Stimulated activated CD4-positive, alpha-beta T cell treated with anti-CD3 and anti-CD28 coated beads, TNF-alpha, amount 100 ng/mL, for 1 hour (primary cell): ENCODE results near the gene ARHGAP23.

Source experiments
- DNase-seq, 3 donors: peaks; one replicate each; pipeline ENCODE4 v3.0.0-alpha.2; 2020; ENCODE audit warnings: low read depth in 3 of 3, low spot score in 1 of 3

The ARHGAP23 gene

GRCh38 chr17:38428112-38428642 lies at the start of gene ARHGAP23:
TSS of gene ARHGAP23 (plus strand) at chr17:38428464. CDS start at chr17:38428486, 22 bp downstream.
- no peak for DNase-seq

- no peak for DNase-seq
These were observed 48.8 kb upstream of the ARHGAP23 start for GRCh38 chr17:38379448-38379847.

GRCh38 chr17:38395090-38395489 lies 33.2 kb upstream of the ARHGAP23 start:
- DNase-seq: no peak

GRCh38 chr17:38397227-38397626 lies 31.0 kb upstream of the ARHGAP23 start:
- DNase-seq: no peak

GRCh38 chr17:38400286-38400685 lies 28.0 kb upstream of the ARHGAP23 start:
- DNase-seq: no peak

- no peak for DNase-seq
These were observed 26.8 kb upstream of the ARHGAP23 start for GRCh38 chr17:38401459-38401858.

- DNase-seq: no peak
These were observed 25.4 kb upstream of the ARHGAP23 start for GRCh38 chr17:38402897-38403296.

GRCh38 chr17:38403491-38403890 lies 24.8 kb upstream of the ARHGAP23 start:
- DNase-seq: no peak

GRCh38 chr17:38404174-38404943 lies 23.9 kb upstream of the ARHGAP23 start:
- no peak for DNase-seq

- DNase-seq: no peak
These were observed 22.6 kb upstream of the ARHGAP23 start for GRCh38 chr17:38405654-38406053.

GRCh38 chr17:38410201-38410600 lies 18.1 kb upstream of the ARHGAP23 start:
- DNase-seq: no peak

GRCh38 chr17:38415250-38416194 lies 12.7 kb upstream of the ARHGAP23 start:
- no peak for DNase-seq

- DNase-seq: no peak
These were observed 11.4 kb upstream of the ARHGAP23 start for GRCh38 chr17:38416840-38417209.

GRCh38 chr17:38417210-38417951 lies 10.9 kb upstream of the ARHGAP23 start:
- DNase-seq: no peak

- no peak for DNase-seq
These were observed 10.1 kb upstream of the ARHGAP23 start for GRCh38 chr17:38418062-38418692.

- no peak for DNase-seq
These were observed 9.4 kb upstream of the ARHGAP23 start for GRCh38 chr17:38418693-38419507.

- DNase-seq: no peak
These were observed 8.7 kb upstream of the ARHGAP23 start for GRCh38 chr17:38419508-38419981.

GRCh38 chr17:38420518-38420917 lies 7.7 kb upstream of the ARHGAP23 start:
- DNase-seq: no peak

- no peak for DNase-seq
These were observed 7.0 kb upstream of the ARHGAP23 start for GRCh38 chr17:38421171-38421841.
